NCI-H2227 (cell line): Measurements from ENCODE around the gene BCL11B.

Experiments used
- DNase-seq: peaks from one replicate; lab custom pipeline; 2025; ENCODE audit not compliant: unreplicated experiment; lab: John Stamatoyannopoulos, UW

The BCL11B gene

GRCh38 chr14:99123208-99123870, 148.7 kb downstream of the BCL11B start:
- no peak for DNase-seq

GRCh38 chr14:99122521-99123125, 149.4 kb downstream of the BCL11B start:
- no peak for DNase-seq

- DNase-seq = no peak
Measured at GRCh38 chr14:99121319-99121875, 150.6 kb downstream of the BCL11B start.

- no peak for DNase-seq
Measured at GRCh38 chr14:99120526-99121318, 151.3 kb downstream of the BCL11B start.

DNA sequence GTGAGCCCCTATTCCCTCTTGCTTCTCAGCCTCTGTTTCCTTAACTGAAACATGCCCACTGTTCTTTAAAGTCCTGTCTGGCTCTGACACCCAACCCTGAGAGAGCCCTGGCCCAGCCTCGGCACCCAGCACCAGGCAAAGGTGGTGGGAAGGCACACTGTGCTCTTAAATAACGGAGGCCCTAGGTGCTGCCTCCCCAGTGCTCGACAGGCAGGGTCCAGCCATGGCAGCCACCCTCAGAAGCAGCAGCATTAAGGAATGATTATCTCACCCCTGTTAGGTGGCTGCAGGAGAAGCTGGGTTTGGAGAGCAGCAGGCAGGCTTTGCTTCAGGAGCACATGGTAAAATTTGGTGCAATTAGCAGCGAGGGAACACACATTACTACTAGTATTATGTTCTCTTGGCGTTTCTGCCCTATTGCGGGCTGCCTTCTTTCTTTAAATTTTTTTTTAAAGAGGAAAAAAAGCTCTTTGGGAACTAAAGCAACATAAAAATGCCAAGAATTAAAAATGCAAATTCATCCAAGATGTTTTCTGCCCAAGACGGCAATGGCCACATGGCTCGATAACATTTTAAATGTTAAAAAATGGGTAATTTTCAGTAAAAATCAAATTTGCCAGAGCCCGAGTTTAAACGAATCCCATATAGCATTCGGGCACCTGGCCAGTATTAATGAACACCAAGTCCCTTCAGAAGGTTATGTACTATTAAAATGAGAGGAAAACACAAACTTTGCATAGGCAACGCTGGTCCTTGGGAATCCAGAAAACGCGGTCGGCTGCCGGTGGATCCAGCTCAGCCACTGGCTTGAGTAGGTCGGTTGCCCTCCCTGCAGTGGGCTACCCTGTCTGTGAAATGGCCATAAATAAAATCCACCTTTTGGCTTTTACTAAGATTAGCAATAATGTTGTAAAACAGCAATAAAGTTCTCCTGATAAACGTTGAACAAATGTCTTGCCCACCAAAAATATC, 152.2 kb downstream of the BCL11B start:
- no peak for DNase-seq
